LNCaP clone FGC (cell line): ENCODE data around the gene EIF3I.
A peak's percentile ranks its signal among the peaks of the same experiment; 100 is the strongest.

Experiments
- DNase-seq: peaks from one replicate; pipeline ENCODE4 v3.0.0-alpha.2; 2011; ENCODE audit warnings: low read depth
- H3K4me3 ChIP-seq: 2 replicates; pipeline ENCODE4 v1.5.1; 2011; ENCODE audit warnings: mild to moderate bottlenecking, low read depth, low read length, control low read depth
- TF ChIP-seq, protein P1 (sequence below): IDR thresholded peaks from 2 replicates; pipeline ENCODE4 v1.5.1; 2012; ENCODE audit warnings: mild to moderate bottlenecking; ENCODE audit not compliant: control insufficient read depth, insufficient read depth; ENCODE audit errors: extremely low read depth

Gene EIF3I

DNA sequence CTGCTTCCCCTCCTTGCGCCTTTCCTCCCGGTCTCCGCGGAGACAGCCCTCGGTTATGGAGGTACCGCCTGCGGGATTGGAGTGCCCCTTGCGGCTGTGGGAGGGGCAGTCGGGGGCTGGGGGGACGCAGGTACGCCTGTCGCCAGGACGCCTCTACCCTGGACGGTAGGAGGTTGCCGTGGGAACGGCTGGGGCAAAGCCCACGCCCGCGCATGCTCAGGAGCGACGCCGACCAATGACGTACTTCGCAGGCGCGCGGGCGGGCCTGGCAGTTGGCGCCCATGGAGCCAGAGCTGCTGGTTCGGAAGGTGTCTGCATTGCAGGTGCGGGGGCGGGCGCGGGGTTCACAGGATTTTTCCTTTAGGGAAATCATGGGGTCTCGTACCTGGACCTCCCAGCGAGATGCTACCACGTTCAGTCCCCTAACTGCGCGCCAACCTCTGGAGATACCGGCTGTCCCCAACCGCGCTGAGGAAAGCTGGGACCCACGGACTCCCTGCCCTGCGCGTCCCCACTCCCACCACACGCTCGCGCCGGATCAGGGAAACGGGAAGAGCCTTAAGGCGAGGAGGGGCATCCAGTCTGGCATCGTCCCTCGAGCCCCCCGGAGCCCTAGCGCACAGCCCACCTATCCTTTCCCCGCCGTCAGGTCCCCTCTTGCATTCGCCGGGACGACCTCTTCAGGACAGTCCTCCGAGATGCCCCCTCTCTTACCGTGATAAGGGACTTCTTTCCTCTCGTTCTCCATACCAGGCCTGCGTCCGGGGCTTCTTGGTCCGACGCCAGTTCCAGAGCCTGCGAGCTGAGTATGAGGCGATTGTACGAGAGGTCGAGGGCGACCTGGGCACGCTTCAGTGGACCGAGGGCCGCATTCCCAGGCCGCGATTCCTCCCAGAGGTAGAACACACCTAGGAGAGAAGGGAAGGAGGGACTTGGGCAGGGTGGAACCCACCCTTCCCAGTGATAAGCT, 16.5 kb upstream of the EIF3I start, which contains the start of gene IQCC:
Gene IQCC, plus strand, starts transcription at position 271 of the 970 bp plus-strand sequence. Its CDS starts 11 bp downstream, at position 282.
- no peak for DNase-seq
- peak within 1 kb of the TSS; percentile 82 for H3K4me3 ChIP-seq
- TF ChIP-seq, protein P1, sequence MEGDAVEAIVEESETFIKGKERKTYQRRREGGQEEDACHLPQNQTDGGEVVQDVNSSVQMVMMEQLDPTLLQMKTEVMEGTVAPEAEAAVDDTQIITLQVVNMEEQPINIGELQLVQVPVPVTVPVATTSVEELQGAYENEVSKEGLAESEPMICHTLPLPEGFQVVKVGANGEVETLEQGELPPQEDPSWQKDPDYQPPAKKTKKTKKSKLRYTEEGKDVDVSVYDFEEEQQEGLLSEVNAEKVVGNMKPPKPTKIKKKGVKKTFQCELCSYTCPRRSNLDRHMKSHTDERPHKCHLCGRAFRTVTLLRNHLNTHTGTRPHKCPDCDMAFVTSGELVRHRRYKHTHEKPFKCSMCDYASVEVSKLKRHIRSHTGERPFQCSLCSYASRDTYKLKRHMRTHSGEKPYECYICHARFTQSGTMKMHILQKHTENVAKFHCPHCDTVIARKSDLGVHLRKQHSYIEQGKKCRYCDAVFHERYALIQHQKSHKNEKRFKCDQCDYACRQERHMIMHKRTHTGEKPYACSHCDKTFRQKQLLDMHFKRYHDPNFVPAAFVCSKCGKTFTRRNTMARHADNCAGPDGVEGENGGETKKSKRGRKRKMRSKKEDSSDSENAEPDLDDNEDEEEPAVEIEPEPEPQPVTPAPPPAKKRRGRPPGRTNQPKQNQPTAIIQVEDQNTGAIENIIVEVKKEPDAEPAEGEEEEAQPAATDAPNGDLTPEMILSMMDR, result no peak

DNA sequence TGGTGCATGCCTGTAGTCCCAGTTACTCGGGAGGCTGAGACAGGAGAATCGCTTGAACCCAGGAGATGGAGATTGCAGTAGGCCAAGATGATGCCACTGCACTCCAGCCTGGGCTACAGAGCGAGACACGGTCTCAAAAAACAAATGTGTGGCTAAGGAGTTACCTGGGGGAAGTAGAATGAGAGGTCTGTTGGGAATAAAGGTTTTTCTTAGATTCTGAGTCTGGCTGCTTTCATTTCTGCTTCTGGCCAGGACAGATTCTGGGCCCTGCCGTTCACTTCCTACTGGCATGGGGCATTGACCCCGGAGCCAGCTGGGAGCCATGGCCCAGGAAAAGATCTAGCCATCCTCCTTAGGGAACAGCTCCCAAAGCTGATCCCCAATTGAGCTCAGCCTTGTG, 13.7 kb upstream of the EIF3I start:
- H3K4me3 ChIP-seq, result no peak overlapping the region
- TF ChIP-seq, protein P1, result no peak
- no peak for DNase-seq

DNA sequence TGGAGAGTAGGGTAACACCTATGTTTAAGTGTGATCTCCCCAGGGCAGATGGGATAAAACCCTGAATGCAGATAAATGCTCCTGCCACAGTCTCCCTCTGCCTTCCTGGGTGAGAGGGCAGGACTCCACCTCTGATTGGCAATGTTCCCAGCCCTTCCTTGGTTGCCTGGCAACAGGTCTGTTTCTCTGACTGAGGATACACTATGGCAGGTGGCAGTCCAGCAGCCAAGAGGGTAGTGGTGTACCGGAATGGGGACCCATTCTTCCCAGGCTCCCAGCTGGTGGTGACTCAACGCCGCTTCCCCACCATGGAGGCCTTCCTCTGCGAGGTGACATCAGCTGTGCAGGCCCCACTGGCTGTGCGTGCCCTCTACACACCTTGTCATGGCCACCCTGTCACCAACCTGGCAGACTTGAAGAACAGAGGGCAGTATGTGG, 13.3 kb upstream of the EIF3I start, which contains the start of gene DCDC2B:
Gene DCDC2B, plus strand, starts transcription at position 199 of the 438 bp plus-strand sequence. Its CDS starts 5 bp downstream, at position 204.
- TF ChIP-seq, protein P1, result no peak
- H3K4me3 ChIP-seq, result no peak within 1 kb of the TSS
- peak; percentile 69 for DNase-seq

DNA sequence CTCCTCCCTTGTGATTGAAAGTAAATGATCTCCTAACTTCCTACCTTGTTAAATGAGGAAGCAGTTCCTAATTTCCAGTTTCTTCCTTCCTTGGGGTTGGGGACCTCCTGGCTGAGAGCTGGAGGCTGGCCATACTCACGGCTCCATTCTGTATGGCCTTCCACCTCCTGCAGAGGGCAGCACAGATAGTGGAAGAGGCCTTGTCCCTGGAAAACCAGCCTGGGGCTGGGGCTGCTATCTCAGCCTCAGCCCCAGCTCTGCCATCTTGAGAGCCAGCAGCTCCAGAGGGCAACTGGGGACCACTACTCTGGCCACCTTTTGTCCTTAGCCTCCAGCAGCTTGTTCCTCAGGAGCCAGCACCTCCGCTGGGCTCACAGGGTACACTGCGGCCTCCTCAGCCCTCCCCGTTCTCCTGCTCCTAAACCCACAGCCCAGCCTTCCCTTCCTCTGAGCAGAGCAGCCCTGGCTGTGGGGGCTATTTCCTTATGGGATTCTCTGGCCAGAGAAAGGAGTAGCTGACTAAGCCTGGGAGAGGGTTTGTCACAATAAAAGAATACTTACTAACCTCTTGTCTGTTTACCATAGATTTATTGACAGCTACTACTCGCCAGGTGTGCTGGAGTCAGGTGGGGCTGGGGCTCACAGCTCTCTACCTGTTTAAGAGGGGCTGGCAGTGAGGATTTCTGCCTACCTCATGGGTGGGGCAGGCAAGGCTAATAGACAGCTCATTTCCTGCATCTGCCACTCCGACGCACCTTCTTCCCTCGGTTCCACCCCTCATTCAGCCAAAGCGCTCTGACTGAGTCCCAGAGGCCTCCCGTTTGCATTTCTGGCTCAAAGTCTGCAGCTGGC, 6.4 kb upstream of the EIF3I start:
- no peak overlapping the region for H3K4me3 ChIP-seq
- DNase-seq, result no peak
- TF ChIP-seq, protein P1, result peak; percentile 89

DNA sequence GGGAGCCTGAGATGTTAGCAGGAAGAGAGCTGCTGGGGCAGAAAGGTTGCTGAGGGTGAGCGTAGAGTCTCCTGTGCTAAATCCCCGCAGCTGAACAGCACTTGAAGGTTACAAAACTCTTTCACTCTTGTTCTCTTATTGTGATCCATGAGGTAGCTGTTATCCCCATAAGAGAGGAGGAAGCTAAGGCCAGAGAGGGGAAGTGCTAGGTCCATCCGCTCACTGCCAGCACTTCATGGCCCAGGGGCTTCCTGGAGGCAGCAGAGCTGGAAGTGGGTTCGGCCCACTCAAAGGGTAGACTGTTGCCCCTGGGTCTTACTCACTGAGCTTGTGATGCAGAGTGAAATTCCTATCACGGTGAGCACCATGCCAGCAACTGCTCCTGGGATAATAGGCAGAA, 5.6 kb upstream of the EIF3I start:
- no peak for DNase-seq
- TF ChIP-seq, protein P1, result no peak

DNA sequence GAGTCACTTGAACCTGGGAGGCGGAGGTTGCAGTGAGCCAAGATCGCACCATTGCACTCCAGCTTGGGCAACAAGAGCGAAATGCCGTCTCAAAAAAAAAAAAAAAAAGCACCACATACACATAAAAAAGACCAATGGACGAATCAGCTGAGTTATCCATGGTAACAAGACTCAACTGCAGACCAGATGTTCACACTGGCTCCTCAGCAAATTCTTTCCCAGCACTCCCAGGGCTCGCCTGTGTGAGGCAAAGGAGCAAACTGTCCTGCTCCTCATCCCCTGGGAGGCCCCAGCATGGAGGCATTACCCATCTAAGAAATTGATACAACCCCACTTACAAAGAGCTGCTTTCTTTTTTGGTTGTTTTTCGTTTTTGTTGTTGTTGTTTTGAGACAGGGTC, 3.2 kb upstream of the EIF3I start:
- H3K4me3 ChIP-seq, result no peak overlapping the region
- TF ChIP-seq, protein P1, result no peak
- DNase-seq, result no peak

More for the DNA sequence above, 5.6 kb upstream of the EIF3I start:
- no peak overlapping the region for H3K4me3 ChIP-seq
